Measurements from ENCODE around the gene METTL22.

METTL22 gene

DNA sequence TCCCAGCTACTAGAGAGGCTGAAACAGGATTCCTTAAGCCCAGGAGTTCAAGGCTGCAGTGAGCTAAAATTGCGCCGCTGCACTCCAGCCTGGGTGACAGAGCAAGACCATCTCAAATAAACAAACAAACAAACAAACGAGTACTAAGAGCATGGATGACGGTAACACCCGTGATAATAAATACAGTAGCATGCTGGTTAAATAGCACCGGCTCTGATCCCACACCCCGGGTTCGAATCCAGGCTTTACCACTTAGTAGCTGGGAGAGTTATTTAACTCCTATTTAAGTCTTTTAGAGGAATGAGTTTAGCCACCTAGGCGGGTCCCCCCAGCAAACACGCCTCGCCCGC lies 301 bp upstream of the METTL22 start:
- peaks cover 47% of the 10 kb centered on the region for H3K79me2 ChIP-seq (ENCODE audit: insufficient read depth, low read length)
- peaks cover 27% of the 10 kb centered on the region for H3K4me1 ChIP-seq (ENCODE audit: insufficient read depth, low read length)
- ATAC-seq (ENCODE audit: insufficient read depth, low read depth) = no peak
- peak overlapping the region; percentile 71 to 81; a peak in 3 of 4 replicates for H3K4me3 ChIP-seq (ENCODE audit: low read depth in 1 of 2, low read length in 2 of 2)
- H2AFZ ChIP-seq (ENCODE audit: low read depth, low read length) = peak overlapping the region; percentile 87
- no peaks in the 10 kb centered on the region for H3K9me3 ChIP-seq (ENCODE audit: insufficient read depth, low read length, severe bottlenecking)
- H3K27ac ChIP-seq (ENCODE audit: low read length) = peak overlapping the region; percentile 76
- peaks cover 17% of the 10 kb centered on the region for H3K27me3 ChIP-seq (ENCODE audit: insufficient read depth, low read length, poor library complexity)
- DNase-seq = no peak
- peaks cover 18% of the 10 kb centered on the region; the same call in 1 of the 2 replicates for H4K20me1 ChIP-seq (ENCODE audit: insufficient read depth, low read length)
- H3K36me3 ChIP-seq (ENCODE audit: insufficient read depth, low read length) = peaks cover 21% of the 10 kb centered on the region
- H3K9ac ChIP-seq (ENCODE audit: low read depth, low read length) = peak overlapping the region; percentile 75
- TF ChIP-seq EZH2 (IDR thresholded peaks at IDR 0.05; ENCODE audit: borderline replicate concordance, low read depth, low read length, severe bottlenecking) = no peak
- TF ChIP-seq, protein P1, sequence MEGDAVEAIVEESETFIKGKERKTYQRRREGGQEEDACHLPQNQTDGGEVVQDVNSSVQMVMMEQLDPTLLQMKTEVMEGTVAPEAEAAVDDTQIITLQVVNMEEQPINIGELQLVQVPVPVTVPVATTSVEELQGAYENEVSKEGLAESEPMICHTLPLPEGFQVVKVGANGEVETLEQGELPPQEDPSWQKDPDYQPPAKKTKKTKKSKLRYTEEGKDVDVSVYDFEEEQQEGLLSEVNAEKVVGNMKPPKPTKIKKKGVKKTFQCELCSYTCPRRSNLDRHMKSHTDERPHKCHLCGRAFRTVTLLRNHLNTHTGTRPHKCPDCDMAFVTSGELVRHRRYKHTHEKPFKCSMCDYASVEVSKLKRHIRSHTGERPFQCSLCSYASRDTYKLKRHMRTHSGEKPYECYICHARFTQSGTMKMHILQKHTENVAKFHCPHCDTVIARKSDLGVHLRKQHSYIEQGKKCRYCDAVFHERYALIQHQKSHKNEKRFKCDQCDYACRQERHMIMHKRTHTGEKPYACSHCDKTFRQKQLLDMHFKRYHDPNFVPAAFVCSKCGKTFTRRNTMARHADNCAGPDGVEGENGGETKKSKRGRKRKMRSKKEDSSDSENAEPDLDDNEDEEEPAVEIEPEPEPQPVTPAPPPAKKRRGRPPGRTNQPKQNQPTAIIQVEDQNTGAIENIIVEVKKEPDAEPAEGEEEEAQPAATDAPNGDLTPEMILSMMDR (IDR thresholded peaks at IDR 0.05; ENCODE audit: borderline replicate concordance, extremely low read depth, low read length, poor library complexity, severe bottlenecking) = no peak
- peak overlapping the region; percentile 88 for H3K4me2 ChIP-seq (ENCODE audit: insufficient read depth, low read length)

DNA sequence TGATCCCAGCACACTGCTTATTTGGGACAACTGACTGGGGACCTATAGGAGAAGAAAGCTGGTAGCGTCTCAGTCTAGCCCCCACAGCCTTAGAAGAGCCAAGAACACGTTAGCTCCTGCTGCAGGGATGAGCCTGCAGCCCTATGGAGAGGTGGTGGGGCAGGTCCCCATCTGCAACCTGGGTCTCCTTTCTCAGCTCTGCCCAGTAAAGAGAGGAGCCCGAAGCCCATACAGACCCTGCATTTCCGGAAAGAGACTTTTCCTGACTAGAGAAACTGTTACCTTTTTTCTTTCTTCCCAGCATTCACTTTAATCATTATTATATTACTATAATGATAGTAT lies 788 bp downstream of the METTL22 start:
- H4K20me1 ChIP-seq (ENCODE audit: insufficient read depth, low read length) = peaks cover 24% of the 10 kb centered on the region; the same call in 1 of the 2 replicates
- no peak for TF ChIP-seq EZH2 (IDR thresholded peaks at IDR 0.05; ENCODE audit: borderline replicate concordance, low read depth, low read length, severe bottlenecking)
- TF ChIP-seq, protein P1 (IDR thresholded peaks at IDR 0.05; ENCODE audit: borderline replicate concordance, extremely low read depth, low read length, poor library complexity, severe bottlenecking) = no peak
- ATAC-seq (ENCODE audit: insufficient read depth, low read depth) = peak; percentile 52

DNA sequence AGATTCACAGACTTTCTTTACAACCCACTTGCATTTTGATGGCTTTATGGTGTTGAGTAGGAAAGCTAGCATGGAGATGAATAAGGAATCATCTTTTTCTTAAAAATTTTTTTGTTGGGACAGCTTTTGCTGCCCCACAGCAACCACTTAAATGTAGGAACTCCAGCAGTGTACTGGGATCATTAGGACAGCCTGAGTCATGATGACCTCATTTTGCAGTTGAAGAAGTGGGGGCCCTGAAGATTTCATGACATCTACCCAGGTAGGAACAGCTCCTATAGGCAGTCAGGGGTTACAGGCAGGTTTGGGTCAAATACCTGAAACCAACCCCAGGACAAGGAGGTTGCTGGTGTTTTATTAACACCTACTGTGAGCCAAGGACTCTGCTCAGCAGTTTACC lies 2.1 kb downstream of the METTL22 start:
- Histone ChIP-seq H3K9ac (ENCODE audit: low read depth, low read length) (0 out of 2 replicates have a peak overlapping the region, but pooled peaks have one; percentile 75), H3K79me2 (ENCODE audit: insufficient read depth, low read length) (peaks cover 54% of the 10 kb centered on the region), H2AFZ (ENCODE audit: low read depth, low read length) (no peak overlapping the region), H3K27me3 (ENCODE audit: insufficient read depth, low read length, poor library complexity) (peaks cover 7% of the 10 kb centered on the region), H3K4me3 (ENCODE audit: low read depth in 1 of 2, low read length in 2 of 2) (no peak overlapping the region), H3K36me3 (ENCODE audit: insufficient read depth, low read length) (peaks cover 44% of the 10 kb centered on the region), H4K20me1 (ENCODE audit: insufficient read depth, low read length) (peaks cover 32% of the 10 kb centered on the region; the same call in 1 of the 2 replicates), H3K4me1 (ENCODE audit: insufficient read depth, low read length) (peaks cover 27% of the 10 kb centered on the region), H3K27ac (ENCODE audit: low read length) (no peak overlapping the region), H3K4me2 (ENCODE audit: insufficient read depth, low read length) (peak overlapping the region; percentile 88), H3K9me3 (ENCODE audit: insufficient read depth, low read length, severe bottlenecking) (no peaks in the 10 kb centered on the region)
- DNase-seq (no peak), ATAC-seq (ENCODE audit: insufficient read depth, low read depth) (no peak)
- TF ChIP-seq EZH2 (IDR thresholded peaks at IDR 0.05; ENCODE audit: borderline replicate concordance, low read depth, low read length, severe bottlenecking) = no peak
- TF ChIP-seq, protein P1 (IDR thresholded peaks at IDR 0.05; ENCODE audit: borderline replicate concordance, extremely low read depth, low read length, poor library complexity, severe bottlenecking) = no peak

More for the DNA sequence above, 788 bp downstream of the METTL22 start:
- Histone ChIP-seq H2AFZ (ENCODE audit: low read depth, low read length) (peak overlapping the region; percentile 87), H3K4me3 (ENCODE audit: low read depth in 1 of 2, low read length in 2 of 2) (peak overlapping the region; percentile 71 to 81), H3K79me2 (ENCODE audit: insufficient read depth, low read length) (peaks cover 52% of the 10 kb centered on the region), H3K4me1 (ENCODE audit: insufficient read depth, low read length) (peaks cover 27% of the 10 kb centered on the region), H3K27me3 (ENCODE audit: insufficient read depth, low read length, poor library complexity) (peaks cover 15% of the 10 kb centered on the region), H3K4me2 (ENCODE audit: insufficient read depth, low read length) (peak overlapping the region; percentile 88), H3K36me3 (ENCODE audit: insufficient read depth, low read length) (peaks cover 31% of the 10 kb centered on the region), H3K9me3 (ENCODE audit: insufficient read depth, low read length, severe bottlenecking) (no peaks in the 10 kb centered on the region), H3K9ac (ENCODE audit: low read depth, low read length) (peak overlapping the region; percentile 75), H3K27ac (ENCODE audit: low read length) (peak overlapping the region; percentile 76)
- peak; percentile 23 for DNase-seq

Measured in DND-41 (cell line).